HG03354 (cell line): ENCODE measurements around the gene ICOSLG.
"Not testable (repeated sequence)": the region's sequence is repeated elsewhere in the genome, so short reads cannot be mapped to it uniquely, and the experiment has no call there.

ENCODE experiments used
- ATAC-seq: cut with Tn5 transposase; IDR thresholded peaks from one replicate; pipeline ENCODE4 v1.9.1; 2021; ENCODE audit warnings: mild to moderate bottlenecking; ENCODE audit not compliant: unreplicated experiment, poor library complexity, severe bottlenecking

ICOSLG gene

DNA sequence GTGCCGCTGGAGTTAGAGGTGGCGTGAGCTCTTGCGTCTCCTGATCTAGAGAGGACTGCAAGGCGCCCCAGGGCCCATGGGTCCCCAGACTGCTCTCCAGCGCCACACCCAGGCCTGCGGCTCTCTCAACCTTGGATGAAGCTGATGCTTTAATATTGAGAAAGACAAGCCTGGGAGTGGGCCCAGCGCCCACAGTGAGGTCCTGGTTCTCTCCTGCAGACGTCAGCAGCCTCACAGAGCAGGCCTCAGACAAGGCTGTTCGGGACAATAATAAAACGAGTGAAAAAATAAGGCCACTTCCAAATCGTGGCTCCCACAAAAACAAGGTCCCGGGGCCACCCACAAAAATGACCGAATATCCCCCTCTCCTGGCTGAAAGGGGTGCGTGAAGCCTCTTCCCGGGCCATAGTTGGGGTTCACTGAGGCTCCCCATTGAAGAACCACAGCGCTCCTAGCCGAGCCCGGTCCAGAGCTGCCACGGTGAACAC, 27.0 kb upstream of the ICOSLG start:
- ATAC-seq, result no peak

DNA sequence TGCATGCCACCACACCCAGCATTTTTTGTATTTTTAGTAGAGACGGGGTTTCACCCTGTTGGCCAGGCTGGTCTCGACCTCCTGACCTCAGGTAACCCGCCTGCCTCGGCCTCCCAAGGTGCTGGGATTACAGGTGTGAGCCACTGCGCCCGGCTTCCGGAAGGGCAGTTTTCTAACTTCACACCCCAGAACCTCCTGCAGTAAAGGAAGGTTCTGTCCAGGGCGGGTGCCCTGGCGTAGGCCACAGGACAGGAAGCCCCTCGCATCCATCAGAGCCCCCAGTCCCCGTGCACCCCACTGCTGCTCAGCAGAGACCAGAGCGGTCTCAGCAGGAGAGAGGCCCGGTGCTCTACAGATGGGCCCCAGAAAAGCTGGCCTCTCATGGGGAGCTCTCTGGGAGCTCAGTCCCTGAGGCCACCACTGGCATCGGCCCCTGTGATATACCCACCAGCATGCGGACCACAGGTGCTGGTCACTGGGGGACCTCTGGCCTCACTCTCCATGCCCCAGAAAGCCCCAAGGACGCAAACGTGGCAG, 25.1 kb upstream of the ICOSLG start:
- ATAC-seq, result no peak

DNA sequence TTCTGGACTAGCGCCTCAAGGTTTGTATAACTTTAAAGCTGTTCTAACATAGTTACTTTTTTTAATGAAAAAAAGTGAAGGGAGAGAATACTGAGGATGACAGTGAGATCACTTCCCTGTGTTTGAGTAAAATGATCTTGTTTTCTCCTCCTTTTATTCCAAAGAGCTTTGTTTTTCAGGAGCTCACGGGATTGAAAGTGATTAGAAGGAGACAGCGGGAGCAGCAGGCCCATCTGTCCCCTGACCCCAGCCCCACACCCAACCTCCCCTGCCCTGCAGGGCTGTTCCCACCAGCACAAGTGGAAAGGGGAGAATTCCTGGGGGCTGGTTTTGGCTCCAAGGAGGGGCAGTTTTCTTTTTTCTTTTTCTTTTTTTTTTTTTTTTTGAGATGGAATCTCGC, 23.0 kb upstream of the ICOSLG start:
- ATAC-seq, result no peak

DNA sequence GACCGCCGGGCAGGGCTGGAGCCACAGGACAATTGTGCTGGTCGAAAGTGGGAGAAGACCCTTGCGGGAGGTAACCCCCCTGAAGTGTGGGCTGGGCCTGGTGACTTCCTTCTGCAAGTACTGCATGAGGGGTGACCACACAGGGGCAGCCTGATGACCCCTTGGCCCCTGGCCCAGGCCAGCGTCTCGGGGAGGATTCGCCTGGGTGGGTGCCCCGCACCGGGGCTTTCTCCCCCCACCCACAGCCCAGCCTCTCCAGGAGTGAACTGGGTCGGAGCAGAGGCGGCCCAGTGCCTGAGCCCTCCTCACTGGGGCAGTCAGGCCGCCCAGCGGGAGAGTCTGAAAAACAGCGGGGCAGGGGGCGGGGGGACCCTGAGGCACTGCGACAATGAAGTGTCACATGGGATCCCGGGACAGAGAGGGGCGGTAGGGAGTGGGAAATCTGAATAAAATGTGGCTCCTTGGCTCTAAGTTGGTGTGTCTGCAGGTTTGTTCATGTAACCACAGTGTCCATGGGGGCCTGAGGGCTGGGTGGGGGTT, 22.5 kb upstream of the ICOSLG start:
- no peak for ATAC-seq

DNA sequence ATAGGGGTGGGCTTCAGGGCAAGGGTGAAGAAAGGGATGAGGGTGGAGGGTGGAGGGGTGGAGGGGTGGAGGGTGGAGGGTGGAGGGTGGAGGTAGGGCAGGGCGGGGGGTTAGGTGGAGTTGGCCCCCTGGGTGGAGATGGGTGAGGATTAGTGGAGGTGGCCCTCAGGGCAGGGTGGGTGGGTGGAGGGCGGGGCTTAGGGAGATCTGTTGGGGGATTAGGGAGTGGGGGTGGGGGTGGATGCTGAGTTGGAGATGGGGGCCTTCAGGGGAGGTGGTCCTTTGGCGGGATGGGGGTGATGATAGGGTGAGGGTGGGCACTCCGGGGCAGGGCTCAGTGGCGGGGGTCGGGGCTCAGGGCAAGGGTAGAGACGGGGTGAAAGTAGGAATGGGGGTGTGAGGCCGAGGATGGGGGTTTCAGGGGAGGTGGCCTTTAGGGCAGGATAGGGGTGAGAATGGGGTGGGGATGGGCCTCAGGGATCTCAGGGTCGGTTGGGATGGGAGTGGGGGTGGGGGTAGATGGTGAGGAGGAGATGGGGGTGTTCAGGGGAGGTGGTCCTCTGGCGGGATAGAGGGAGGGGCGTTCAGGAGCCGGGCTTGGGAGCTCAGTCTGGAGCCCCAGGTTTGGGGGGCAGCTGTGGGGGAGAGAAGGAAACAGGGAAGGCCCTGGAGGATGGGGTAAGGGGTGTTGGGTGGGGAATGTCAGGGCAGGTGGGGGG, 21.8 kb upstream of the ICOSLG start:
- ATAC-seq, result no peak

DNA sequence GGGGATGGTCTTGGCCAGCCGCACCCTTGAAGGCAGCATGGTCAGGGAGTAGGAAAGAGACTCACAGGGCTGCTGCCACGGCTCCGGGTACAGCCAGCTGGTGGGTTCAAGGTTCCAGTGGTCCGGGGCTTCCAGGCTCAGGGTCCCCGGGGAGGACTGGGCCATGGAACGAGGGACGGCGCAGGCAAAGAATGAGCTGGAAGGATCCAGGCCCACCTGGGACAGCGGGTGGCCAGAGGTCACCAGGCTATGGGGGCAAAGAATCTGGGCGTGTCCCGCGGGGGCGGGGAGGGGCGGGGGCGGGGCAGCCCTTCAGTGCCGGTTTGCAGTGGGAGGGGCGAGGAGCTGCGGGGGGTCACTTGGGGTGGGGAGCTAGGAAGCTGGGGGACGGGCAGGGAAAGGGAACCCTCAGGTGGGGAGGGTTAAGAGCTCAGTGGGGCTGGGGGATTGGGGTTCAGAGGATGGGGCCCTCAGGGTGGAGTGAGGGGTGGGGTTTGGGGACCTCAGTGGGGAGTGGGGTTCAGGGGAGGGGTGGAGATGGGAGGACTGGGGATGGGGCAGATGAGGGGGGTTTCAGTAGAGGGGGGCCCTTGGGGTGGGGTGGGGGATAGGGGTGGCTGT, 21.0 kb upstream of the ICOSLG start, which contains the start of gene DNMT3L:
Gene DNMT3L, minus strand, starts transcription at position 223 of the 621 bp plus-strand sequence. CDS start 638 bp downstream, outside the sequence.
- ATAC-seq, result no peak

DNA sequence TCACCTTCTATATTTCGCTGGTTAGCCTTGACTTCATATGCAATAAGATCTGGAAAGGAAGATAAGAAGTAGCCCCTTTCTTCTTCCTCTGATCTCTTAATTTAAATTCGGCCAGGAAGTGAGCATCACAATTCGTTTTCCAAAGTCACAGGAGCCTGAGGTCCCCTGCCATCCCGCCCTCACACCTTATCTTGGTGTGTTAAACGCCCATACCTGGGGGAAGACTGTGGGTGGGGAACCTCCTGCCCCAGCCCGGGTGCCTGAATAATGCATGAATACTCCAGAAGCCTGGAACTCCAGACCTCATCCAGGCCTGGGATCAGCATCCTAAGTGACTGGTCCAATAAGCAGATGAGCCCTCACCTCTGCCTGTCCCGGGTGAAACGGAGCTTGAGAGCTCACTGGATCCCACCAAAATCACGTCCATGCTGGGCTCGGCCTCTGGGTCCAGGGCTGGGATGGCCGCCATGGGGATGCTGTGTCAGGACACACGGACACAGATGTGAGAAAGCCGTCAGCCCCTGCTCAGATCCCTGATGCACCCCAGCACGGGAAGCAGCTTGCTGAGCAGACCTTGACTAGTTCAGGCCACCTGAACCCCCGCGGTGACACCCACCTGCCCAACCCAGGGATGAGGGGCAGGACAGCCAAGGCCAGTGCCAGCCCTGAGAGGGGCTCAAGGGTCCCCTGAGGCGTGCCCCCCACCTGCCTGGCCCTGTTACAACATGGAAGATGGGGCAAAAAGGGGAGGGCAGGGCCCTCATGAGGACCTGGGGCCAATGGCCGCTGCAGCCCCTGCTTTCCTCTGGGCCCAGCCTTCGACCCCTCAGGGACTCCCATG, 20.3 kb upstream of the ICOSLG start:
- no peak for ATAC-seq

DNA sequence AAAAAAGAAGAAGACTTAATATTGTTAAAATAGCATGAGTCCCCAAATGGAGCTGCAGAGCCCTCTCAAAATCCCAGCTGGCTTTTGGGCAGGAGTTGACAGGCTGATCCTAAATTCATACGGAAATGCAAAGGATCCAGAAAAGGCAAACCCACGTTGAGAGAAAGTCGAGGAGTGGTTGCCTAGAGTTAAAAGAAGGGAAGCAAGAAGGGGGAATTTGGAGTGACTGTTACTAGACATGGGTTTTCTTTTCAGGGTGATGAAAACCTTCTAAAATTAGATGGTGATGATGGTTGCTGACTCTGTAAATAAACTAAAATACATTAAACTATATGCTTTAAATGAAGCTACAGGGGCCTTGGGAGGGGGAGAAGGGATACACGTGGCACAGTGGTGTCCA, 19.3 kb upstream of the ICOSLG start:
- no peak for ATAC-seq

DNA sequence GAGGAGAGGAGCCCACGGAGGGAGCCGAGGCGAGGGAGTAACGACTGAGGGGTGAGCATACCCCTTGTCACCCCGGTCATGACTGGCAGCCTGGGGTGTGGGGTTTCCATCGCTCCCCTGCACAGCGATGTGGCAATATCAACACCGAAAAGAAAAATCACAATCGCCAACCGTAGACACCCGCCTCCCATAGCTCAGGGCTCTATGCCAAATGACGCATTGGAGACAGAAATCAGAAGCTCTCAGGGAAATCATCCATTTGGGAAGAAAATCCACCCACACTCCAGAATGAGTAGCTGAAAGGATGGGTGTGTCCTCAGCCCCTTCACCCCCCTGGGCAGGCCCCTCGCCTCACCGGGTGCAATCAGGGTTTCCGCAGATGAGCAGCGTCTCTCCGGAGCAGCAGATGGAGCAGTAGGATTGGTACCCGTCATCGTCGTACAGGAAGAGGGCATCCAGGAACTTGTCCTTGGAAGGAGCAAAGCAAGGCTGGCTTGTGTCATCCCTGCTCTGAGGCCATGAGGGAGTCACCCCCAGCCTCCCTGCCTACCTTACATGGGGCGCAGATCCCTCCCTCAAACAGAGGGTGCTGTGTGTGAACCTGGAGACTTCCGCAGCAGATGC, 18.5 kb upstream of the ICOSLG start:
- ATAC-seq, result no peak

DNA sequence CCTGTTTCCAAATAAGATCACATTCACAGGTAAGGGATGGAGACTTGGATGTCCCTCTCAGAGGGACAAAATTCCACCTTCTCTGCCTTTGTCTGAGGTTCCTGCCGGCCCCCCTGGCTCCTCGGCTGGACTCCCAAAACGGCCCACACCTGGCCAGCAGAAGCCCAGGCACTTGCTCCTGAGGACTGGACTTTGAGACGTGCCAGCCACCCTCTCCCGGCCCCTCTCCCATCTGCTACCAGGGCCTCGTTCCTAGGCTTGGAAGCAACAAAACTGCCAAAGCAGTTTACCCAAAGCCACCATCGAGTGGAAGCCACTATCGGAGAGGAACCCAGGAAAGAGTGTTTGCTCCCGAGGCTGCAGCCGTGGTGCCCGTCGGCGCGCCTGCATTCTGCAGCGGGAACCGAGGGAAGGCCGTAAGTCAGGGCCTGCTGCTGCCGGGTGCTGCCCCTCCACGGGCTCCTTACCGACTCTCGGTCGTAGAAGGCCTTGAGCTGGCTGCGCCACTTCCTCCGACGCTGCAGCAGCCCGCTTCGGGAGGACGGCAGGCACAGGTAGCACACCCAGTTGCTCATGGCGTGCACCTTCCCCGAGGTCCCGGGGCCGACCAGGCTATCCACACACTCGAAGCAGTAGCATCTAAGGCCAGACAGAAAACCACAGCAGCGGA, 17.4 kb upstream of the ICOSLG start:
- no peak for ATAC-seq

DNA sequence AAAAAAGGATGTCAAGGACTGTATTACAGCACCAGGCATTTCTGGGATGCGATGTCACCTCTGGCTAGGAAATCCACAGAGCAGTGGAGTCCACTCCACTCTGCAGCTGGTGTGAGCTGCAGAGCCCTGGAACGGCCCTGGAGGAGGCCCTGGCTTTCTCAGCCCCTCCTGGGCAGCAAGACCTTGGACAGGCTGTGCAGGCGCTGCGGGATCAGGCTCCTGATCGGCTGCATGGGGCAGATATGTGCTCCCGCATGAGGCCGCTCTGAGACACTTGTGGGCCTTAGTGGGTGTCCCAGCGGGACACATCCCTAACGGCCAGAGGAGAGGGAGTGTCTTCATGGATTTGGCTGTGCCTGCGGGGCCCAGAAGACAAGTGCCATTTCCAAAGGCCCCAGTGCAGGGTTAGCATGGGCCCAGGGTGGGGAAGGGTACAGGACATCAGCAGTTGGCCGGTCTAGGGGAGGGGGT, 14.8 kb upstream of the ICOSLG start:
- ATAC-seq, result no peak

DNA sequence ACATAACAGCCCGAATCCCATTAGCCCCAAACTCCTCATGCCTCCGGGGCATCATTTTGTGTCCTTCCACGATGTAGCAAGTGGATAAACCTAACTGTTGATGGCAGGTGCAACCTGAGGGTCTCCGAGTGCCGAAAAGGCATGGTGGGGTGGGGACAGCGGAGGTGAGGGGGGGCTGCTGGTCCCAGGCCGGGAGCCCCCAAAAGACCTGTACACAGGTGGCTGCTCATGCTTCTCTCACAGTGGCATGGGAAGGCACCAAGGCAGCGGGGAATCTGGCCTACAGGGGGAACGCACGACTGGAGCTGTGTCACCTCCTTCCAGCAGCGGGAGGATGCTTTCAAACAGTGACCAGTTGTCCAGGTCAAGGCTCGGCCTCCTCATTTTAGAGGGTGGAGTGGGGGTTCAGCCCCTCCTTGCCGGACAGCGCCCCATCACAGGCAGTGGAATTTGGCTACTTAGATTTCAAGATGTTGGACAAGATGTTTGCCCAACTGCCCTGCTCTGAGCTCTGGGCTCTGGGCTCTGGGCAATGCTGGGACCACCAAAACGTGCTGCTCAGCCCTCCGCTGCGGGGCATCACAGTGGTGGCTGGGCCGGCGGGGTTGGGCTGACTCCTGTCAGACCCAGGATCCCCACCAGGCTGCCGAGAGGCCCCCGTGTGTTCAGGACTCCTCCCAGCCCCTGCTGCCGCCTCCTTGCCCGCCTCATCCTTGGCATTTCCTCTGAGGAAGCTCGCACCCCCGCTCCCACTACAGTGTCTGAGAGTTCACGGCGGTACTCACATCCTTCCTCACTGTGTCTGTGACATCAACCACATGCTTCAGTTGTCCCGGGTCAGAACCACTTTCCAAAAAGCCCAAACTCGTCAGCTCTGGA, 13.3 kb upstream of the ICOSLG start:
- ATAC-seq, result no peak

DNA sequence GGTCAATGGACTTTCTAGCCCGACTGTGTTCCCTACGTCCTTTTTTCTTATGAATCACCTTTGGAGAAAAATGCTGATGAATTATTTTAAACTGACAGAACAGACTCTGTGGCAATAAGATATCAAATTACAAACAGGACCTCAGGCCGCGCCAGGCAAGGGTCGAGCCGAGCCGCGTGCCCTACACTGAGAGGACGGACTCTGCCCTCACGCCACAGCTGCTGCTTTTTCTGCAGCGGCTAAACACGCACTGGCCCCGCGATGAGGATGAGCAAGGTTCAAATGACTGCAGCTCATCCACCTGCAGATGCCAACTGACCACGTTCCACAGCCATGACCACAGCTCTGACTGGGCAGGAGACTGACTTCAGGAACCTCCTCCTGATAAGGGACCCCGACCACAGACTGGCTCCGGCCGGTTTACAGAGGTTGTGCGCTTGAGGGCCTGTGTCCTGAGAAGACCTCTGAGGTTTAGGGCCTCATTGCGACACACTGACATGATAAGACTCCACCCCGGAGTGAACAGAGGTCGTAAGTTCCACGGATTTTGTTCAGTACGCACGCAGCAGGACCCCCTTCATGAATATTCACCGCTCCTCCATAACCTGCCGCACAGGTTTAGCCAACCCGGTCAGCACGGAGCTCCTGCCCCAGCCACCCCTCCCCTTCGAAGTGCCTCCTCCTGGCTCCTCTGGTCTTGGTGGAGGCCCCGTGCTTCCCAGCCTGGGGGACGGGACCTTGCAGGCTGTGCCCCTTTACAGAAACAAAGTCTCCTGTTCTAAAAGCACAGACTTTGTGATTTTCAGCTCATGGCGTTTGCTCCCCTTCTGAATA, 8.7 kb upstream of the ICOSLG start:
- ATAC-seq, result not testable (repeated sequence)

DNA sequence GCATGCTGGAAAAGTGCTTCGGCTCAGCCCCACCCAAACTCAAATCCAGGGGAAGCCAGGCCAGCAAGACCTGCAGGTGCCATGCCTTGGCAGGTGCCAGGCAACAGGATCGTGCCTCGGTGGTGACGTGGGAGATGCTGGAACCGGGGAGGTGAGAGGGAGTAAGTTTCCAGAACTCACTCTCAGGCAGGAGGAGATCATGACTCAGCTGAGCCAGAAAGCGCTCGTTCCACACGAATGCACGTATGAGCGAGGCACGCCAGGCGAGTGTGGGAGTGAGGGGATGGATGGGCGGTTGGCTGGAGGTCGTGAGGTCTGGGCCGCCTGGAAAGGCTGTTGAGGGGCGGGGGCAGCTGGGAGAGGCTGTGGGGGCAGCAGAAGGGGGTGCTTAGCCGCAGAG, 7.2 kb upstream of the ICOSLG start:
- not testable (repeated sequence) for ATAC-seq

DNA sequence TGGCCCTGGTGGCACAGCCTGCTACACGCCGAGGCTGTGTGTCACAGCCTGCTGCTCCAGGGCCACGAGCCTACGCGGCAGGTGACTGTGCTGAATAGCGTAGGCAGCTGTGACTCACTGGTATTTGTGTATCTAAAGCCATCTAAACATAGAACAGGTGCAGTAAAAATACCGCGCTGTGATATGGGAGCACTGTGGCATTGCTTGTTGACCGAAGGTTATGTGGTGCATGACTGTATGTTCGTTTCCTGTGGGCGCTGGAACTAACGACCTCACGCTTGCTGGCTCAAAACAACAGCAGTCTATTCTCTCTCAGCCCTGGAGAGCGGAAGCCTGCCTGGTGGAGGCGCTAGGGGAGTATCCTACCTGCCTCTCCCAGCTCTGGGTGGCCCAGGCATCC, 3.2 kb upstream of the ICOSLG start:
- peak; percentile 58 for ATAC-seq

DNA sequence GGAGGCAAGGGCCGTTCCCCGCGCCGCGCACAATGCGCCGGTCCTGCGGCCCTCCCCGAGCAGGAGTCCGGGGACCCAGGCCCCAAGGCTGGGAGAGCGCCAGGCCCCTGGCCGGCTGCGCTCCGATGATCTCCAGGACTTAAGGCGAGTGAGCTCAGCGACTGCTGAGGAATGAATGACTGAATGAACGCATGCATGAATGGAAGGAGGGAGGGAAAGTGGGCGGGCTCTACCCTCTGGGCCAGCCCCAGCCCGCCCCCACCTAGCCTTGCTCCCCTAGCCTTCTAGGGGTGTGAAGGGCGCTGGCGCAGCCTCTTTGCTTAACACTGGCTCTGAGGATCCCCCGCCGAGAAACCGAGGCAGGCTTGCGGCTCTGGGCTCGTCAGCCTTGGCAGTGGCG, 538 bp upstream of the ICOSLG start:
- peak; percentile 39 for ATAC-seq

DNA sequence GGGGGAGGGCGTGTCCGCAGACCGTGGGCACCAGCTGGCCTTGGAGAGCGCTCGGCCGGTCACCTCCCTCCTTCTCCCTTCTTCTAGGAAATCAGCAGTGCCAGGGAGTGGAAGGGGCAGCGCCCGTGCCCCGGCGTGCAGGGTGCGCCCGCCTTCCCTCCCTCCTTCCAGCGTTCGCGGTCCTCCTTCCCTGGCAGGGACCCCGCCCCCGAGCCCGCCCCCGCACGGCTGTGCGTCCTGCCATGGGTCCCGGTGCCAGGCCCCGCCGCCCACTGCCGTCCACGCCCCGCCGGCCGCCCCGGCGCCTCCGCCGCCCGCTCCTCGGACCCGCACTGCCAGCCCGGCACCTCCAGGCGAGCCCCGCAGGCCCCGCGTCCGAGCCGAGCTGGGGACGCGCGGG, 390 bp downstream of the ICOSLG start:
- ATAC-seq, result peak; percentile 2
